GM10847 (cell line): ENCODE results near the gene DNAH2.

Experiments used
- POLR2A ChIP-seq: IDR thresholded peaks from 2 replicates; pipeline ENCODE4 v1.6.1; 2011; ENCODE audit not compliant: insufficient read length; ENCODE audit errors: extremely low read depth

Gene DNAH2

GRCh38 chr17:7818746-7819645 is 101.5 kb downstream of the DNAH2 start:
- no peak for TF ChIP-seq POLR2A

GRCh38 chr17:7820231-7820630 is 102.7 kb downstream of the DNAH2 start:
- no peak for TF ChIP-seq POLR2A

GRCh38 chr17:7822126-7822525 is 104.6 kb downstream of the DNAH2 start:
- no peak for TF ChIP-seq POLR2A

GRCh38 chr17:7823581-7824001 is 106.0 kb downstream of the DNAH2 start:
- TF ChIP-seq POLR2A = no peak

GRCh38 chr17:7824021-7824924 is 106.7 kb downstream of the DNAH2 start:
- no peak for TF ChIP-seq POLR2A

GRCh38 chr17:7825206-7825990 is 107.9 kb downstream of the DNAH2 start:
- no peak for TF ChIP-seq POLR2A

- TF ChIP-seq POLR2A = no peak
Observed at GRCh38 chr17:7830616-7831015, 113.1 kb downstream of the DNAH2 start.

- no peak for TF ChIP-seq POLR2A
Observed at GRCh38 chr17:7831233-7831632, 113.7 kb downstream of the DNAH2 start.

GRCh38 chr17:7832431-7832830 is 114.9 kb downstream of the DNAH2 start:
- TF ChIP-seq POLR2A = no peak

- no peak for TF ChIP-seq POLR2A
Observed at GRCh38 chr17:7833011-7833794, 115.7 kb downstream of the DNAH2 start.

- TF ChIP-seq POLR2A = no peak
Observed at GRCh38 chr17:7833795-7834541, 116.4 kb downstream of the DNAH2 start, which contains the start of gene KDM6B. Gene KDM6B, plus strand, starts transcription at chr17:7834217. Its CDS starts 11,338 bp downstream, at chr17:7845555.

GRCh38 chr17:7834542-7834956 is 117.0 kb downstream of the DNAH2 start:
- no peak for TF ChIP-seq POLR2A
